ENCODE data around the gene SHLD2. TPM values are rescaled to one million over a fixed set of nuclear protein-coding genes. Genes with fewer than 3 reads are reported as not detected.
A peak's percentile ranks its signal among the peaks of the same experiment; 100 is the strongest.

SHLD2 gene
- total and polyA plus RNA-seq, 2 of the 13 experiments (the other 11 are each of a cell fraction or from before 2014, with no cell fraction given), result 25.7 to 53.7 TPM

DNA sequence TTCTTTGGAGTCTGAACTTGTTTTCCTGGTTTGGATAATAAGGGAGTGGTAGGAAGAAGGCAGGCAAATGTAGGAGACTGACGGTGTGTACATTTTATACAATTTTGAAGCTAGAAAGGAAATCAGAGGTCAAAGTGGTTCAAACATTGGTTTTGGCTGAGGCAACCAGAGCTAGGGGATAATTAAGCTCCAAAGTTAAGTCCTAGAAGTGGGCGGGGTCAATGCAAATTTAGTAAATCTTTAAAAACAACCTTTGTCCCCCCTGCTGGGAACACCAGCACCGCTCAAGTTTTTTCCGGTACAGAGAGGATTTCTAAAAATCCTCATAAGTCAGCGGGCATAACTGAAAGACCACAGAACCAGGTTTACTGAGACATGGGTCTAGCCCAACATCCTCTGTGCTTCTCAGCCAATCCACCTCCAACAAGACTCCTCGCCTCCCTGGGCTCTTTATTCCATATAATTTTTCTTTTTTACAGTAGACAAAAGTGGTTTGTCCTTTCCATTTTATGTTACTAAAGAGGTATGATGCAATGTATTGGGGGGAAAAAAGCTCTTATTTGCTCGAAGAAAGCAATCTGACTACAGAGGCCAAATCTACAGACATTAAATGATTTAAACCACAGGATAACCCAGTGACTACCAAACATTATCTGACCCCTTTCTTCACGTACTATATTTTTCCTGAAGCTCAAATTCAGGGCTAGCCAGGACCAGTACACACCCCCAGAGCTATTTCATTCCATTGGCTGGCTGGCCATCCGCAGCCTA is 2.0 kb upstream of the SHLD2 start (continued):
- TF ChIP-seq, protein P1, sequence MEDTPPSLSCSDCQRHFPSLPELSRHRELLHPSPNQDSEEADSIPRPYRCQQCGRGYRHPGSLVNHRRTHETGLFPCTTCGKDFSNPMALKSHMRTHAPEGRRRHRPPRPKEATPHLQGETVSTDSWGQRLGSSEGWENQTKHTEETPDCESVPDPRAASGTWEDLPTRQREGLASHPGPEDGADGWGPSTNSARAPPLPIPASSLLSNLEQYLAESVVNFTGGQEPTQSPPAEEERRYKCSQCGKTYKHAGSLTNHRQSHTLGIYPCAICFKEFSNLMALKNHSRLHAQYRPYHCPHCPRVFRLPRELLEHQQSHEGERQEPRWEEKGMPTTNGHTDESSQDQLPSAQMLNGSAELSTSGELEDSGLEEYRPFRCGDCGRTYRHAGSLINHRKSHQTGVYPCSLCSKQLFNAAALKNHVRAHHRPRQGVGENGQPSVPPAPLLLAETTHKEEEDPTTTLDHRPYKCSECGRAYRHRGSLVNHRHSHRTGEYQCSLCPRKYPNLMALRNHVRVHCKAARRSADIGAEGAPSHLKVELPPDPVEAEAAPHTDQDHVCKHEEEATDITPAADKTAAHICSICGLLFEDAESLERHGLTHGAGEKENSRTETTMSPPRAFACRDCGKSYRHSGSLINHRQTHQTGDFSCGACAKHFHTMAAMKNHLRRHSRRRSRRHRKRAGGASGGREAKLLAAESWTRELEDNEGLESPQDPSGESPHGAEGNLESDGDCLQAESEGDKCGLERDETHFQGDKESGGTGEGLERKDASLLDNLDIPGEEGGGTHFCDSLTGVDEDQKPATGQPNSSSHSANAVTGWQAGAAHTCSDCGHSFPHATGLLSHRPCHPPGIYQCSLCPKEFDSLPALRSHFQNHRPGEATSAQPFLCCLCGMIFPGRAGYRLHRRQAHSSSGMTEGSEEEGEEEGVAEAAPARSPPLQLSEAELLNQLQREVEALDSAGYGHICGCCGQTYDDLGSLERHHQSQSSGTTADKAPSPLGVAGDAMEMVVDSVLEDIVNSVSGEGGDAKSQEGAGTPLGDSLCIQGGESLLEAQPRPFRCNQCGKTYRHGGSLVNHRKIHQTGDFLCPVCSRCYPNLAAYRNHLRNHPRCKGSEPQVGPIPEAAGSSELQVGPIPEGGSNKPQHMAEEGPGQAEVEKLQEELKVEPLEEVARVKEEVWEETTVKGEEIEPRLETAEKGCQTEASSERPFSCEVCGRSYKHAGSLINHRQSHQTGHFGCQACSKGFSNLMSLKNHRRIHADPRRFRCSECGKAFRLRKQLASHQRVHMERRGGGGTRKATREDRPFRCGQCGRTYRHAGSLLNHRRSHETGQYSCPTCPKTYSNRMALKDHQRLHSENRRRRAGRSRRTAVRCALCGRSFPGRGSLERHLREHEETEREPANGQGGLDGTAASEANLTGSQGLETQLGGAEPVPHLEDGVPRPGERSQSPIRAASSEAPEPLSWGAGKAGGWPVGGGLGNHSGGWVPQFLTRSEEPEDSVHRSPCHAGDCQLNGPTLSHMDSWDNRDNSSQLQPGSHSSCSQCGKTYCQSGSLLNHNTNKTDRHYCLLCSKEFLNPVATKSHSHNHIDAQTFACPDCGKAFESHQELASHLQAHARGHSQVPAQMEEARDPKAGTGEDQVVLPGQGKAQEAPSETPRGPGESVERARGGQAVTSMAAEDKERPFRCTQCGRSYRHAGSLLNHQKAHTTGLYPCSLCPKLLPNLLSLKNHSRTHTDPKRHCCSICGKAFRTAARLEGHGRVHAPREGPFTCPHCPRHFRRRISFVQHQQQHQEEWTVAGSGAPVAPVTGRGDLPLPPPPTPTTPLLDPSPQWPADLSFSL (CRISPR knock-in tag; IDR thresholded peaks at IDR 0.05), result no peak
- TF ChIP-seq, protein P2, sequence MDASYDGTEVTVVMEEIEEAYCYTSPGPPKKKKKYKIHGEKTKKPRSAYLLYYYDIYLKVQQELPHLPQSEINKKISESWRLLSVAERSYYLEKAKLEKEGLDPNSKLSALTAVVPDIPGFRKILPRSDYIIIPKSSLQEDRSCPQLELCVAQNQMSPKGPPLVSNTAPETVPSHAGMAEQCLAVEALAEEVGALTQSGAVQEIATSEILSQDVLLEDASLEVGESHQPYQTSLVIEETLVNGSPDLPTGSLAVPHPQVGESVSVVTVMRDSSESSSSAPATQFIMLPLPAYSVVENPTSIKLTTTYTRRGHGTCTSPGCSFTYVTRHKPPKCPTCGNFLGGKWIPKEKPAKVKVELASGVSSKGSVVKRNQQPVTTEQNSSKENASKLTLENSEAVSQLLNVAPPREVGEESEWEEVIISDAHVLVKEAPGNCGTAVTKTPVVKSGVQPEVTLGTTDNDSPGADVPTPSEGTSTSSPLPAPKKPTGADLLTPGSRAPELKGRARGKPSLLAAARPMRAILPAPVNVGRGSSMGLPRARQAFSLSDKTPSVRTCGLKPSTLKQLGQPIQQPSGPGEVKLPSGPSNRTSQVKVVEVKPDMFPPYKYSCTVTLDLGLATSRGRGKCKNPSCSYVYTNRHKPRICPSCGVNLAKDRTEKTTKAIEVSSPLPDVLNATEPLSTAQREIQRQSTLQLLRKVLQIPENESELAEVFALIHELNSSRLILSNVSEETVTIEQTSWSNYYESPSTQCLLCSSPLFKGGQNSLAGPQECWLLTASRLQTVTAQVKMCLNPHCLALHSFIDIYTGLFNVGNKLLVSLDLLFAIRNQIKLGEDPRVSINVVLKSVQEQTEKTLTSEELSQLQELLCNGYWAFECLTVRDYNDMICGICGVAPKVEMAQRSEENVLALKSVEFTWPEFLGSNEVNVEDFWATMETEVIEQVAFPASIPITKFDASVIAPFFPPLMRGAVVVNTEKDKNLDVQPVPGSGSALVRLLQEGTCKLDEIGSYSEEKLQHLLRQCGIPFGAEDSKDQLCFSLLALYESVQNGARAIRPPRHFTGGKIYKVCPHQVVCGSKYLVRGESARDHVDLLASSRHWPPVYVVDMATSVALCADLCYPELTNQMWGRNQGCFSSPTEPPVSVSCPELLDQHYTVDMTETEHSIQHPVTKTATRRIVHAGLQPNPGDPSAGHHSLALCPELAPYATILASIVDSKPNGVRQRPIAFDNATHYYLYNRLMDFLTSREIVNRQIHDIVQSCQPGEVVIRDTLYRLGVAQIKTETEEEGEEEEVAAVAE (CRISPR knock-in tag; IDR thresholded peaks at IDR 0.05; ENCODE audit: borderline replicate concordance), result no peak; the same call in 1 of the 2 replicates
- TF ChIP-seq NFKBIZ (CRISPR knock-in tag; IDR thresholded peaks at IDR 0.05) (no peak), NR3C1 (CRISPR knock-in tag; IDR thresholded peaks at IDR 0.05) (no peak), MEIS1 (CRISPR knock-in tag; IDR thresholded peaks at IDR 0.05; ENCODE audit: borderline replicate concordance) (no peak), FOXA3 (CRISPR knock-in tag; IDR thresholded peaks at IDR 0.05) (peak; percentile 83), ZNF781 (CRISPR knock-in tag; IDR thresholded peaks at IDR 0.05; ENCODE audit: borderline replicate concordance, not compliant biosample characterization) (no peak), ZNF660 (CRISPR knock-in tag; IDR thresholded peaks at IDR 0.05; ENCODE audit: borderline replicate concordance, low read depth) (no peak), ZBTB21 (CRISPR knock-in tag; IDR thresholded peaks at IDR 0.05) (no peak), MTA1 (CRISPR knock-in tag; IDR thresholded peaks at IDR 0.05; ENCODE audit: borderline replicate concordance) (no peak), SMARCE1 (IDR thresholded peaks at IDR 0.05; ENCODE audit: borderline replicate concordance) (no peak), ZNF674 (CRISPR knock-in tag; IDR thresholded peaks at IDR 0.05; ENCODE audit: low read depth) (no peak), ZNF251 (CRISPR knock-in tag; IDR thresholded peaks at IDR 0.05) (no peak), GTF3A (CRISPR knock-in tag; conservative IDR thresholded peaks at IDR 0.05) (peak; percentile 44; the same call in 1 of the 2 replicates)
- TF ChIP-seq, protein P3, sequence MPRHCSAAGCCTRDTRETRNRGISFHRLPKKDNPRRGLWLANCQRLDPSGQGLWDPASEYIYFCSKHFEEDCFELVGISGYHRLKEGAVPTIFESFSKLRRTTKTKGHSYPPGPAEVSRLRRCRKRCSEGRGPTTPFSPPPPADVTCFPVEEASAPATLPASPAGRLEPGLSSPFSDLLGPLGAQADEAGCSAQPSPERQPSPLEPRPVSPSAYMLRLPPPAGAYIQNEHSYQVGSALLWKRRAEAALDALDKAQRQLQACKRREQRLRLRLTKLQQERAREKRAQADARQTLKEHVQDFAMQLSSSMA (CRISPR knock-in tag; IDR thresholded peaks at IDR 0.05), result no peak
- TF ChIP-seq, protein P4, sequence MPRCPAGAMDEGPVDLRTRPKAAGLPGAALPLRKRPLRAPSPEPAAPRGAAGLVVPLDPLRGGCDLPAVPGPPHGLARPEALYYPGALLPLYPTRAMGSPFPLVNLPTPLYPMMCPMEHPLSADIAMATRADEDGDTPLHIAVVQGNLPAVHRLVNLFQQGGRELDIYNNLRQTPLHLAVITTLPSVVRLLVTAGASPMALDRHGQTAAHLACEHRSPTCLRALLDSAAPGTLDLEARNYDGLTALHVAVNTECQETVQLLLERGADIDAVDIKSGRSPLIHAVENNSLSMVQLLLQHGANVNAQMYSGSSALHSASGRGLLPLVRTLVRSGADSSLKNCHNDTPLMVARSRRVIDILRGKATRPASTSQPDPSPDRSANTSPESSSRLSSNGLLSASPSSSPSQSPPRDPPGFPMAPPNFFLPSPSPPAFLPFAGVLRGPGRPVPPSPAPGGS (CRISPR knock-in tag; IDR thresholded peaks at IDR 0.05), result no peak
